ENCODE measurements around the gene PPEF2.

- TF ChIP-seq, protein P1, sequence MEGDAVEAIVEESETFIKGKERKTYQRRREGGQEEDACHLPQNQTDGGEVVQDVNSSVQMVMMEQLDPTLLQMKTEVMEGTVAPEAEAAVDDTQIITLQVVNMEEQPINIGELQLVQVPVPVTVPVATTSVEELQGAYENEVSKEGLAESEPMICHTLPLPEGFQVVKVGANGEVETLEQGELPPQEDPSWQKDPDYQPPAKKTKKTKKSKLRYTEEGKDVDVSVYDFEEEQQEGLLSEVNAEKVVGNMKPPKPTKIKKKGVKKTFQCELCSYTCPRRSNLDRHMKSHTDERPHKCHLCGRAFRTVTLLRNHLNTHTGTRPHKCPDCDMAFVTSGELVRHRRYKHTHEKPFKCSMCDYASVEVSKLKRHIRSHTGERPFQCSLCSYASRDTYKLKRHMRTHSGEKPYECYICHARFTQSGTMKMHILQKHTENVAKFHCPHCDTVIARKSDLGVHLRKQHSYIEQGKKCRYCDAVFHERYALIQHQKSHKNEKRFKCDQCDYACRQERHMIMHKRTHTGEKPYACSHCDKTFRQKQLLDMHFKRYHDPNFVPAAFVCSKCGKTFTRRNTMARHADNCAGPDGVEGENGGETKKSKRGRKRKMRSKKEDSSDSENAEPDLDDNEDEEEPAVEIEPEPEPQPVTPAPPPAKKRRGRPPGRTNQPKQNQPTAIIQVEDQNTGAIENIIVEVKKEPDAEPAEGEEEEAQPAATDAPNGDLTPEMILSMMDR (IDR thresholded peaks at IDR 0.05 in 2 of 3, conservative IDR thresholded peaks at IDR 0.05 in 1 of 3; ENCODE audit: control insufficient read depth in 2 of 3, extremely low read depth in 1 of 3, insufficient read depth in 1 of 3, low read depth in 3 of 3, low read length in 3 of 3), result no peak
- TF ChIP-seq POLR2A (IDR thresholded peaks at IDR 0.05; ENCODE audit: low read depth, low read length) (no peak), ESRRA (IDR thresholded peaks at IDR 0.05; ENCODE audit: low read length) (no peak), CBFB (IDR thresholded peaks at IDR 0.05; ENCODE audit: low read depth) (no peak), MAX (IDR thresholded peaks at IDR 0.05; ENCODE audit: low read depth, low read length) (no peak)
Observed at GRCh38 chr4:75930152-75930551, 27.9 kb upstream of the PPEF2 start.

All from GM12878 (cell line).